Thyroid gland (tissue), 4 donors: ENCODE data around the gene PRAMEF18.
"Not testable (repeated sequence)": the region's sequence is repeated elsewhere in the genome, so short reads cannot be mapped to it uniquely, and the experiment has no call there.

Source experiments
- CTCF ChIP-seq, 6 experiments: fragments of 200-600 bp in 3 of 6; fragments of 450-650 bp in 3 of 6; sonication (generic) in 3 of 6; IDR thresholded peaks; one replicate each; pipeline ENCODE4 v1.5.1; 2016 to 2019; ENCODE audit warnings: antibody characterized with exemption in 6 of 6, mild to moderate bottlenecking in 2 of 6, inconsistent platforms in 1 of 6, moderate library complexity in 1 of 6
- POLR2A ChIP-seq, 2 donors: fragments of 450-650 bp; IDR thresholded peaks; one replicate each; pipeline ENCODE4 v1.6.1; 2017; ENCODE audit warnings: antibody characterized with exemption in 2 of 2, mild to moderate bottlenecking in 2 of 2, moderate library complexity in 1 of 2

GRCh38 chr1:13246554-13246871, 20.6 kb upstream of the PRAMEF18 start:
- not testable (repeated sequence) for TF ChIP-seq CTCF, POLR2A (IDR thresholded peaks at IDR 0.05)
